Measurements from ENCODE around the gene SLAMF7.

GRCh38 chr1:160797861-160798273 lies 58.8 kb downstream of the SLAMF7 start:
- no peak for TF ChIP-seq POLR2A (IDR thresholded peaks at IDR 0.05)
- TF ChIP-seq CTCF (IDR thresholded peaks at IDR 0.05): no peak

Measured in Peyer's patch (tissue), 4 donors.